Measurements from ENCODE around the gene GATAD2A.

DNA sequence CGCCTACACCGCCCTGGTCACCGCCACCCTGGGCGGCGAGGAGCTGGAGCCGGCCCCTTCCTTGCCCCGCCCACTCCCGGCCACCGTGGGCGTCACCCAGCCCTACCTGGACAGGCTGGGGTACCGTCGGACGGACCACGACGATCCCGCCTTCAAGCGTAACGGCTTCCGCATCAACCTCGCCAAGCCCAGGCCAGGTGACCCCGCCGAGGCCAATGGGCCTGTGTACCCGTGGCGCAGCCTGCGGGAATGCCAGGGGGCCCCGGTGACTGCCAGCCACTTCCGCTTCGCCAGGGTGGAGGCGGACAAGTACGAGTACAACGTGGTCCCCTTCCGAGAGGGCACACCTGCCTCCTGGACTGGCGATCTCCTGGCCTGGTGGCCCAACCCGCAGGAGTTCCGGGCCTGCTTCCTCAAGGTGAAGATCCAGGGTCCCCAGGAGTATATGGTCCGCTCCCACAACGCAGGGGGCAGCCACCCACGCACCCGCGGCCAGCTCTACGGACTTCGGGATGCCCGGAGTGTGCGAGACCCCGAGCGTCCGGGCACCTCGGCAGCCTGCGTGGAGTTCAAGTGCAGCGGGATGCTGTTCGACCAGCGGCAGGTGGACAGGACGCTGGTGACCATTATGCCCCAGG lies 139.6 kb downstream of the GATAD2A start:
- TF ChIP-seq, protein P1, sequence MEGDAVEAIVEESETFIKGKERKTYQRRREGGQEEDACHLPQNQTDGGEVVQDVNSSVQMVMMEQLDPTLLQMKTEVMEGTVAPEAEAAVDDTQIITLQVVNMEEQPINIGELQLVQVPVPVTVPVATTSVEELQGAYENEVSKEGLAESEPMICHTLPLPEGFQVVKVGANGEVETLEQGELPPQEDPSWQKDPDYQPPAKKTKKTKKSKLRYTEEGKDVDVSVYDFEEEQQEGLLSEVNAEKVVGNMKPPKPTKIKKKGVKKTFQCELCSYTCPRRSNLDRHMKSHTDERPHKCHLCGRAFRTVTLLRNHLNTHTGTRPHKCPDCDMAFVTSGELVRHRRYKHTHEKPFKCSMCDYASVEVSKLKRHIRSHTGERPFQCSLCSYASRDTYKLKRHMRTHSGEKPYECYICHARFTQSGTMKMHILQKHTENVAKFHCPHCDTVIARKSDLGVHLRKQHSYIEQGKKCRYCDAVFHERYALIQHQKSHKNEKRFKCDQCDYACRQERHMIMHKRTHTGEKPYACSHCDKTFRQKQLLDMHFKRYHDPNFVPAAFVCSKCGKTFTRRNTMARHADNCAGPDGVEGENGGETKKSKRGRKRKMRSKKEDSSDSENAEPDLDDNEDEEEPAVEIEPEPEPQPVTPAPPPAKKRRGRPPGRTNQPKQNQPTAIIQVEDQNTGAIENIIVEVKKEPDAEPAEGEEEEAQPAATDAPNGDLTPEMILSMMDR (IDR thresholded peaks at IDR 0.05), result no peak
- no peak for TF ChIP-seq POLR2A (IDR thresholded peaks at IDR 0.05)
